Suppressor macrophage treated with lipopolysaccharide for 1 hour (primary cell): ENCODE measurements around the gene ISYNA1.

Source experiments
- DNase-seq, 3 donors: peaks; one replicate each; pipeline ENCODE4 v3.0.0-alpha.2; 2020 to 2022

ISYNA1 gene

GRCh38 chr19:18466354-18466753 is 28.4 kb upstream of the ISYNA1 start:
- DNase-seq: no peak

DNA sequence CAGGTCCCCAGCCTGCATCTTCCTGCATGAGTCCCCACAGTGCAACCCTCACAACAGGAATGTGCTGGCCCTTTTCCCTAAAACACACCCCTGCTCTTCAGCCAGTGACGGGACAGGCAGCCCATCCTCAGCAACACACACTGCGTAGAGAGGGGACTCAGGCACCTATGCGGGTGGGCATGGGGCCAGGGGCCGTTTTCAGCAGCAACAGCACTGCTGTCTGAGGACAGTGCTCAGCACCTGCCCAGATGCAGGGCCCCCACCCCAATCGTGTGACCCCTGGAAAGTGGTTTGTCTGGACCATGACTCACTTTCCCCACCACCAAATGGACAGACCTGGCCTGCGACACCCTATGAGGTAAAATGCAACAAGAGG is 28.0 kb upstream of the ISYNA1 start:
- DNase-seq: no peak

DNA sequence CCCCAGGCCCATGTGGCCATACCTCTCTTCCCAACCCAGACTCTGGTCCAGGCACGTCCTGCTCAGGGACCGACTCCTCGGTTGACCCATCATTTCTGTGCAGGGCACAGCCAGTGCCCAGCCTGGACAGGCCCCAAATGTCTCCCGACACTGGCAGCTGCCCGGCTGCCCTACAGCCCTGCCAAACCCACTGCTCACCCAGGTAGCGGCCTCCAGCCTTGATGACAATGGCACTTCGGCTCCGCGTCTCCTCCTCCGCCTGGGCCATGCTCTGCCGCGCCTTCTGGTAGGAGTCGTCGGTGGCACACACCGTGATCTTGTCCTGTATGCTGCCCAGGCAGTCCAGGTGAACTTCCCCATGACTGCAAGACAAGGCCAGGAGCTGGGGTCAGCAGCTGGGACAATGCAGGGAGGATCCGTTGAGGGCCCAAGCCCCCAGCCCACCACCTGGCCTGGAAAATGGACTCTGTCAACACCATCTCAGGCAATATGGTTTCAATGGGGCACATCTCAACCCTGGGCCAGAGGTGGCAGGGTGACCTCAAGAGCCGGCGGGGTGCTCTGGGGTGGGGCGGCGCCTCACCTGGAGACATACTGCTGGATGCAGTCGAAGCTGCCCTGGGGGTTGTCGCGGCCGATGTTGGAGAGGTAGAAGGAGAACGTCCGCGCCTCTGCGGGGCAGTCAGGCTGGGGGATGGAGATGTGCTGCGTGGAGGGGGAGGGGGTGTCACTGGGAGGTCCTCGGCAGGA is 27.5 kb upstream of the ISYNA1 start:
- no peak for DNase-seq

DNA sequence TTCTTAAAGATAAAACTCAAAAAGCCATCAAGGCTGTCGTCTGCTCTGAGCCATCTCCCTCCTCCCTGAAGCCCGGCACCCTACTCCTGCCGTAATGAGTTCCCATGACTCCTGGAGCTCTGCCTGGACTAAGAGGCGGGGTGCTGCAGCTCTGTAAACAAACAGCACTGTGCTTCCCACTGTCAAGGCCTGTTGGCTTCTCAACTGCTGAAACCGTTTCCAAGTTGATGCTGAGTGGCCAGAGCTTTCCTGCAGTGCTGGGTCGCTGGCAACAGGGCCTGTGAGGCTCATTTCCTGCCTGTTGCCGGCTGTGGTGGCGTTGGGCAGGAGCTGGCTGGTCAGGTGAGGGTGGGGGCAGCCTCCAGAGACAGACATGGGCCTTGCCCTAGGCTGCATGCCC is 26.7 kb upstream of the ISYNA1 start:
- DNase-seq: no peak

DNA sequence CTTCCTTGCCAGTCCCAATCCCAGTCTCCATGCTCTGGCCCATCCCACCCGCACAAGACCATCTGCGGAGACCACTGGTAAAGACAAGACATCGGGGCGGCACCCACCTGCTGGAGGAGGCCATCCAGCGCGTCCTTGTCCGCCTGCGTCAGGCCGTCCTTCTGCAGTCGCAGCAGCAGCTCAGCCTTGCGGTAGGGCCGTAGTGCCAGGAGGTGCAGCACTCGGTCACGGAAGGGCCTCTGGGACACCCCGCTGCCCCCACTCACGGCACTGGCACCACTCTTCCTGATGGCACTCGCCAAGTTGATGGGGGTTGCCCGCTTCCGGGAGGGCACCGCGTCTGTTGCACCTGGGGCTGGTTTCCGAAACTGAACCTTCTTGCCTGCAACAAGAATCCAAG is 23.5 kb upstream of the ISYNA1 start:
- DNase-seq: no peak

GRCh38 chr19:18460900-18461299 is 23.0 kb upstream of the ISYNA1 start:
- no peak for DNase-seq

GRCh38 chr19:18457483-18458331 is 19.8 kb upstream of the ISYNA1 start:
- DNase-seq: no peak

DNA sequence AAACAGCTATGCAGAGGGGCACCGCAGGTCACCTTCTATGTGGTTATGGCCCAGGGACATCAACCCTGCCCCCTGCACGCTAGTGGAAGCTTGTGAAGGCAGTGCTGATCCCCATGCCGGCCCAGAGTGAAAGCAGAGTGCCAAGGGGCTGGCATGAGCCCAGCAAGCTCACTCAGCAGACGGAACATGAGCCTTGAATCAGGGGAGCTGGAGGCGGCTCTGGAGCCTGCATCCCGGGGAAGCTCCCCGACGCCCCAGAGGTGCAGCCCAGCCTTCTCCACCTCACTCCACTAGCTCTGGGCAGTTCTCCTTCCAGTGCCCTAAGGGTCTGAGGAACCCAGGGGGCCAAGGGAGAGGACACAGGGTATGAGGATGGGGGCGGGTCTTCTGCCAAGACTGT is 19.0 kb upstream of the ISYNA1 start:
- DNase-seq: no peak

DNA sequence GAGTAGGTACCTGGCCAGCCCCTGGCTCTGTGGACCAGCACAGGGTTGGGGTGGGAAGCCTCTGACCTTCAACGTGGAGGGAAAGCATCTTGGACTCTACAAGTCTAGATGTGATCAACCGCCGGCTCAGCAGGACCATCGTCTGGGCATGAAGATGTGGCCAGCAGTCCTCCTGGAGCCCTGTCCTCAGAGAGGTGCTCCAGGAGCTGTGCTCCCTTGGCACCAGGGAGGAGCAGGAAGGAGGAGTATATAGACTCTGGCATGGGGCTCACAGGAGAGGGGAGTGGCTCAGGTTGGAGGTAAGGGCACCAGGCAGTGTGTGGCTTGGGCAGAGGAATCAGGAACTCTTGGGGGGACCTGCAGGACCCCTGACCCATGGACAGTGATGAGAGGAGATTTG is 18.3 kb upstream of the ISYNA1 start:
- DNase-seq: no peak

GRCh38 chr19:18453269-18454024 is 15.5 kb upstream of the ISYNA1 start:
- no peak for DNase-seq

DNA sequence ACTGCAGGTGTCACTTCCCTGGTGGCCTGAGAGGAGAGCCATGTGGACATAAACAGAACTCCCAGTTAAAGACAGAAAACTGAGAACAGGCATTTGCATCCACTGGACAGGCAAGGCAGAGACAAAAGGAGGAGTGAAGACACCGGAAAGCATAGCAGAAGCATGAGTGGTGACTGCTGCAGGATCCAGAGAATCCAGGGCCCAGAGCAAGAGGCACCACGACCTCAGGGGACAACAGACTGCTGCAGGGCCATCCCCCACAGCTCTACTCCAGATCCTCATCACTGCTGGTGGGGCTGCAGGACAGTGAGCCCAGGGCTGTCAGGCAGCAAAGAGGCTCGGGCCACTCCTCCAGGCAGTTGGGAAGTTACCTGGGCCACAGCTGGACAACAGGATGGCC is 14.5 kb upstream of the ISYNA1 start:
- no peak for DNase-seq

- DNase-seq: peak; percentile 78 to 88 (median 84)
Observed at GRCh38 chr19:18450931-18451836, 13.3 kb upstream of the ISYNA1 start.

DNA sequence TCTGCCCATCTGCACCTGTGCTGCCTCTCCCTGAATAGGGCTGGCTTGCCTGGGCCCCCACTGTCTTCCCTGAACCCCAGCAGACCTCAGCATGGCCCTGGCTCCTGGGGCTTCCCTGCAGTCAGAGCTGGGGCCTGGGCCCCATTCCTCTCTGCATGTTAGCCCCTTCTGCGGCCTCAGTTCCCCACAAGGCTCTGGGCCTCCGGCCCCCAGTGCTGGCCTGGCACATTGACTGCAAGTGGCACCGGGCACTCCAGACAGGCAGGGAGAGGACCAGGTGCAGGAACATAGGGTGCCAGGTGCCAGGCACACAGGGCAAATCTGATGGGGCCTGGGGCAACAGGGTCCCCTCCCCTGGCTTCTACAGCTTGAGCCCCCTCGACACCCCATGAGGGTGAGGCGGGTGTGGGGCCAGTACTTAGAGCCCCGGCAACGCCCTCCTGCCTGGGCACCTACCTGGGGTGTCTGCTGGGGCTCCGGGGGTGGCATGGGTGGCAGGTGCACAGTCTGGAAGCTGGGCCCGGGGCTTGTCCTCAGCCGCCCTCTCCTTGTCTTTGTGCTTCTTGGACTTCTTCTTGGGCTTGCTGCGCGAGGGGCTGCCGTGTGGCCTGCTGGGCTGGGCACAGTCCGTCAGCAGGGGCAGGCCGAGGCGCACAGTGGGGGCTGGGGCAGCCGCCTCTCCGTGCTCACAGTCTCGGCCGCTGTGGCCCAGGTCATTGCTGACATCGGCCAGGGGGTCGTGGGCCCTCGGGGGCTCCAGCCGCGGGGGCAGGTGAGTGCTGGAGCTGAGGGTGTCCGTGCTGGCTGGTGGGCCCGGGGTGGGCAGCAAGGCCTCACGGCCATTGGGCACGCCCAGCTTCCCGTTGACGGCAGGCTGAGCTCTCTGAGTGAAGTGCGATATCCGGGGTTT is 12.3 kb upstream of the ISYNA1 start:
- DNase-seq: no peak

DNA sequence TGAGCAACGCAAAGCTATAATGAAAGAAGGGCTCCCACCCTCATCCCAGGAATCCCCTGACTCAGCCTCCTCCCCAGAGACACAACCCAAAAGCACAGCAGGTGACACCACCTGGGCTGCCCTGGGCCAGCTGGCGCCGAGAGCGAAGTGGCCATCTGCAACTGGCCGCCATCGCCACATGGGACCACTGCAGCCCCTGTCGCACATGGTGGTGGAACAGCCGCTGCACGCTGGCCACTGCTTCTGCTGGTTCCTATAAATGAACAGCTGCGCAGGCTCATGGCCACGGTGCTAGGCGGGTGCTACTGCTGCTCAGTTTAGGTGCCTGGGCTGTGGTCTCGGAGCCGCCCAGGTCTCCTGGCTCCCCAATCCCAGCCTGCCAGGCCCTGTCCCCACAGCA is 11.6 kb upstream of the ISYNA1 start:
- DNase-seq: no peak

GRCh38 chr19:18446811-18447359 is 9.0 kb upstream of the ISYNA1 start:
- DNase-seq: no peak

- no peak for DNase-seq
Observed at GRCh38 chr19:18446145-18446810, 8.3 kb upstream of the ISYNA1 start.

DNA sequence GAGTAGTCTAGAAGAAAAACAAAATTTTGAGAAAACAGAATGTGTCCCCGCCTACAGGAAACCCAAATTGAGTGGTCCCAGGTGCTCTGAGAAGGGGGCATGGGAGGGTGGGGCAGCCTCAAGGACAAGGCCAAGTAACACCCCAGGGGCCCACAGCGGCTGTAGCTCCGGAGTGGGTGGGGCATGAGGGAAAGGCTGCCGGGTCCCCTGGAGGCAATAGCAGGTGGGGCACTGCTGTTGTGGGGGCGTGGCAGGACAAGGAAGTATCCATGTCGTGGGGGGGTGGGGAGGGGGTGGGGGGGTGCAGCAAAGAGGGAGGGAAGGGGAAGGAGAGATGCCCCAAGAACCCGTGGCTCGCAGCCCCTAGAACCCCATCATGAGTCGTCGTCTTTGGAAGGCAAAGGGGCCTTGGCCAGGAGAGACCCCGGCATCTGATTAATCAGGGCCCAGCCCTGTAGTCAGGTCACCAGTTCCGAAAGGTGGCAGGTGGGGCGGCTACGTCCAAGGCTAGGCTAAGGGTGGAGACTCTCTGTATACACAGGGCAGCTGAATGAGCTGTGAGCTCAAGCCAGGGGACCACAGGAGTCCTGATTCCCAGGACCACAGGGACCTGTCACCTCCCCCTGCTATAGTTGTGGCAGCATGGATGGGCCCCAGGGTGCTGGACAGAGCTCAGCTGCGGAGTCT is 7.5 kb upstream of the ISYNA1 start:
- no peak for DNase-seq

GRCh38 chr19:18444513-18444912 is 6.6 kb upstream of the ISYNA1 start:
- DNase-seq: no peak

- no peak for DNase-seq
Observed at GRCh38 chr19:18443831-18444230, 5.9 kb upstream of the ISYNA1 start.

- DNase-seq: no peak
Observed at GRCh38 chr19:18443406-18443805, 5.5 kb upstream of the ISYNA1 start.
